ENCODE data around the gene EBNA1BP2. TPM values are rescaled to one million over a fixed set of nuclear protein-coding genes. Genes with fewer than 3 reads are reported as not detected.
A peak's percentile ranks its signal among the peaks of the same experiment; 100 is the strongest.

EBNA1BP2 gene
- total RNA-seq, 1 experiment from 2014 or later: 169 TPM

GRCh38 chr1:43129426-43129825 lies 42.7 kb downstream of the EBNA1BP2 start:
- intact Hi-C loops (cut with micrococcal nuclease; ENCODE audit: unreplicated experiment): no loop called here
- CTCF ChIA-PET: no interaction called here
- H3K36me3 ChIP-seq (ENCODE audit: insufficient read depth, low read length, poor library complexity, severe bottlenecking): no peaks in the 10 kb centered on the region
- peak; percentile 85 for DNase-seq (ENCODE audit: low spot score)
- no peak overlapping the region for H3K4me3 ChIP-seq (ENCODE audit: low read depth, low read length, poor library complexity, severe bottlenecking)
- H3K9me3 ChIP-seq (ENCODE audit: low read depth, low read length, poor library complexity, severe bottlenecking): peaks cover 9% of the 10 kb centered on the region
- H3K4me1 ChIP-seq (ENCODE audit: insufficient read depth, low read length, poor library complexity, severe bottlenecking): peaks cover 16% of the 10 kb centered on the region
- no peak overlapping the region for H3K27ac ChIP-seq (ENCODE audit: low read depth, low read length, poor library complexity, severe bottlenecking)
- no TSS peak for BruUV-seq (replicated peaks)
- POLR2A ChIA-PET (ENCODE audit: low non-redundant PET): no interaction called here
- no peak for TF ChIP-seq EZH2 (IDR thresholded peaks at IDR 0.05; ENCODE audit: borderline replicate concordance, low read depth, low read length, poor library complexity, severe bottlenecking)
- TF ChIP-seq, protein P1, sequence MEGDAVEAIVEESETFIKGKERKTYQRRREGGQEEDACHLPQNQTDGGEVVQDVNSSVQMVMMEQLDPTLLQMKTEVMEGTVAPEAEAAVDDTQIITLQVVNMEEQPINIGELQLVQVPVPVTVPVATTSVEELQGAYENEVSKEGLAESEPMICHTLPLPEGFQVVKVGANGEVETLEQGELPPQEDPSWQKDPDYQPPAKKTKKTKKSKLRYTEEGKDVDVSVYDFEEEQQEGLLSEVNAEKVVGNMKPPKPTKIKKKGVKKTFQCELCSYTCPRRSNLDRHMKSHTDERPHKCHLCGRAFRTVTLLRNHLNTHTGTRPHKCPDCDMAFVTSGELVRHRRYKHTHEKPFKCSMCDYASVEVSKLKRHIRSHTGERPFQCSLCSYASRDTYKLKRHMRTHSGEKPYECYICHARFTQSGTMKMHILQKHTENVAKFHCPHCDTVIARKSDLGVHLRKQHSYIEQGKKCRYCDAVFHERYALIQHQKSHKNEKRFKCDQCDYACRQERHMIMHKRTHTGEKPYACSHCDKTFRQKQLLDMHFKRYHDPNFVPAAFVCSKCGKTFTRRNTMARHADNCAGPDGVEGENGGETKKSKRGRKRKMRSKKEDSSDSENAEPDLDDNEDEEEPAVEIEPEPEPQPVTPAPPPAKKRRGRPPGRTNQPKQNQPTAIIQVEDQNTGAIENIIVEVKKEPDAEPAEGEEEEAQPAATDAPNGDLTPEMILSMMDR (conservative IDR thresholded peaks at IDR 0.05; ENCODE audit: low read depth, low read length): no peak
- H3K27me3 ChIP-seq (replicated peaks; ENCODE audit: insufficient read depth, low read depth, low read length, poor library complexity): no peaks in the 10 kb centered on the region

GRCh38 chr1:43128816-43129215 lies 43.3 kb downstream of the EBNA1BP2 start:
- CTCF ChIA-PET: no interaction called here
- intact Hi-C loops (cut with micrococcal nuclease; ENCODE audit: unreplicated experiment): no loop called here
- Histone ChIP-seq H3K27ac (ENCODE audit: low read depth, low read length, poor library complexity, severe bottlenecking) (no peak overlapping the region), H3K36me3 (ENCODE audit: insufficient read depth, low read length, poor library complexity, severe bottlenecking) (no peaks in the 10 kb centered on the region), H3K4me1 (ENCODE audit: insufficient read depth, low read length, poor library complexity, severe bottlenecking) (peaks cover 16% of the 10 kb centered on the region), H3K27me3 (replicated peaks; ENCODE audit: insufficient read depth, low read depth, low read length, poor library complexity) (no peaks in the 10 kb centered on the region), H3K9me3 (ENCODE audit: low read depth, low read length, poor library complexity, severe bottlenecking) (peaks cover 7% of the 10 kb centered on the region), H3K4me3 (ENCODE audit: low read depth, low read length, poor library complexity, severe bottlenecking) (no peak overlapping the region)
- BruUV-seq (replicated peaks): no TSS peak
- no peak for DNase-seq (ENCODE audit: low spot score)
- POLR2A ChIA-PET (ENCODE audit: low non-redundant PET): no interaction called here
- TF ChIP-seq EZH2 (IDR thresholded peaks at IDR 0.05; ENCODE audit: borderline replicate concordance, low read depth, low read length, poor library complexity, severe bottlenecking): no peak
- TF ChIP-seq, protein P1 (conservative IDR thresholded peaks at IDR 0.05; ENCODE audit: low read depth, low read length): no peak

GRCh38 chr1:43123031-43123430 lies 49.1 kb downstream of the EBNA1BP2 start:
- peaks cover 7% of the 10 kb centered on the region for H3K9me3 ChIP-seq (ENCODE audit: low read depth, low read length, poor library complexity, severe bottlenecking)
- no peak overlapping the region for H3K4me3 ChIP-seq (ENCODE audit: low read depth, low read length, poor library complexity, severe bottlenecking)
- no peaks in the 10 kb centered on the region for H3K4me1 ChIP-seq (ENCODE audit: insufficient read depth, low read length, poor library complexity, severe bottlenecking)
- ChIA-PET POLR2A (ENCODE audit: low non-redundant PET) (no interaction called here), CTCF (no interaction called here)
- H3K27me3 ChIP-seq (replicated peaks; ENCODE audit: insufficient read depth, low read depth, low read length, poor library complexity): no peaks in the 10 kb centered on the region
- H3K27ac ChIP-seq (ENCODE audit: low read depth, low read length, poor library complexity, severe bottlenecking): no peak overlapping the region
- H3K36me3 ChIP-seq (ENCODE audit: insufficient read depth, low read length, poor library complexity, severe bottlenecking): no peaks in the 10 kb centered on the region
- TF ChIP-seq, protein P1 (conservative IDR thresholded peaks at IDR 0.05; ENCODE audit: low read depth, low read length): no peak
- TF ChIP-seq EZH2 (IDR thresholded peaks at IDR 0.05; ENCODE audit: borderline replicate concordance, low read depth, low read length, poor library complexity, severe bottlenecking): no peak
- BruUV-seq (replicated peaks): no TSS peak
- no peak for DNase-seq (ENCODE audit: low spot score)
- intact Hi-C loops (cut with micrococcal nuclease; ENCODE audit: unreplicated experiment): no loop called here

Measured in A673 (cell line).